GM21723 (cell line): Measurements from ENCODE around the gene BDP1.
"Not testable (repeated sequence)": the region's sequence is repeated elsewhere in the genome, so short reads cannot be mapped to it uniquely, and the experiment has no call there.

Experiments
- ATAC-seq: cut with Tn5 transposase; IDR thresholded peaks from one replicate; pipeline ENCODE4 v1.9.1; 2021; ENCODE audit warnings: mild to moderate bottlenecking, moderate library complexity; ENCODE audit not compliant: unreplicated experiment

Gene BDP1

DNA sequence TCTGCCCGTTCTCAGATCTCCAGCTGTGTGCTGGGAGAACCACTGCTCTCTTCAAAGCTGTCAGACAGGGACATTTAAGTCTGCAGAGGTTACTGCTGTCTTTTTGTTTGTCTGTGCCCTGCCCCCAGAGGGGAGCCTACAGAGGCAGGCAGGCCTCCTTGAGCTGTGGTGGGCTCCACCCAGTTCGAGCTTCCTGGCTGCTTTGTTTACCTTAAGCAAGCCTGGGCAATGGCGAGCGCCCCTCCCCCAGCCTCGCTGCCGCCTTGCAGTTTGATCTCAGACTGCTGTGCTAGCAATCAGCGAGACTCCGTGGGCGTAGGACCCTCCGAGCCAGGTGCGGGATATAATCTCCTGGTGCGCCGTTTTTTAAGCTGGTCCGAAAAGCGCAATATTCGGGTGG lies 154.5 kb downstream of the BDP1 start:
- not testable (repeated sequence) for ATAC-seq

- no peak for ATAC-seq
These were observed 160.4 kb downstream of the BDP1 start for GRCh38 chr5:71615809-71616208.
